ENCODE measurements around the gene FBXW9. TPM values are rescaled to one million over a fixed set of nuclear protein-coding genes. Genes with fewer than 3 reads are reported as not detected.

Gene FBXW9
- total and polyA plus RNA-seq, 2 of the 13 experiments (the other 11 are each of a cell fraction or from before 2014, with no cell fraction given) = 5.7 to 6.1 TPM

DNA sequence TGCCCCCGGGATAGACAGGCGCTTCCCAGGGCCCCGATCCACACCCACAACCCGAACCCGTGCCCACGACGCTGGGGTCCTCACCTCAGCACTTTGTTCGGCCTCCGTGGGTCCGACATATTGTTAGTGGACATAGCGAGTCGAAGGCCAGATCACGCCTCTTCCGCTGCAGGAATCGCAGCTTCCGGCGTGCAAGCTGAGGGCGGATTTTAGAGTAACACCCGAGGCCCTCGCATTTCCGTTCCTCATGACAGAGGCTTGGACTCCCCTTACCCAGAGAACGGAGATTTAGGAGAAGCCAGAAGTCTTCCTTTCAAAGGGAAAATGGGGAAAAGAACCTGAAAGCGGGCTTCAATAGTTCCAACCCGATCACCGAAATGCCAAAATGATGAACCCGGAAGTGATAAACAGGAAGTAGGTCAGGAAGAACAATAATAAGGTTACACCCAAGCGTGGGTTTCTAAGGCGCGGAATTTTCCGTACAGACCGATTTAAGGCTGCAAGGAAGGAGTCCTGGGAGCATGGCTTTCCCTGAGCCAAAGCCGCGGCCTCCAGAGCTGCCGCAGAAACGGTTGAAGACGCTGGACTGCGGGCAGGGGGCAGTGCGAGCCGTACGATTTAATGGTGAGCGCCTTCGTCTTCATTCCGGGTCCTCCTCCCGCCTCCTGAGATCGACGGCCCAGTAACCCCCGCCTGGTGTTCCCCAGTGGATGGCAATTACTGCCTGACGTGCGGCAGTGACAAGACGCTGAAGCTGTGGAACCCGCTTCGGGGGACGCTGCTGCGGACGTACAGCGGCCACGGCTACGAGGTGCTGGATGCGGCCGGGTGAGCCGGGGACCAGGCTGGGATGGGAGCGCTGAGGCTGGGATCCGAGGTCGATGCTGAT is 26.9 kb downstream of the FBXW9 start (continued):
- TF ChIP-seq, protein P1, sequence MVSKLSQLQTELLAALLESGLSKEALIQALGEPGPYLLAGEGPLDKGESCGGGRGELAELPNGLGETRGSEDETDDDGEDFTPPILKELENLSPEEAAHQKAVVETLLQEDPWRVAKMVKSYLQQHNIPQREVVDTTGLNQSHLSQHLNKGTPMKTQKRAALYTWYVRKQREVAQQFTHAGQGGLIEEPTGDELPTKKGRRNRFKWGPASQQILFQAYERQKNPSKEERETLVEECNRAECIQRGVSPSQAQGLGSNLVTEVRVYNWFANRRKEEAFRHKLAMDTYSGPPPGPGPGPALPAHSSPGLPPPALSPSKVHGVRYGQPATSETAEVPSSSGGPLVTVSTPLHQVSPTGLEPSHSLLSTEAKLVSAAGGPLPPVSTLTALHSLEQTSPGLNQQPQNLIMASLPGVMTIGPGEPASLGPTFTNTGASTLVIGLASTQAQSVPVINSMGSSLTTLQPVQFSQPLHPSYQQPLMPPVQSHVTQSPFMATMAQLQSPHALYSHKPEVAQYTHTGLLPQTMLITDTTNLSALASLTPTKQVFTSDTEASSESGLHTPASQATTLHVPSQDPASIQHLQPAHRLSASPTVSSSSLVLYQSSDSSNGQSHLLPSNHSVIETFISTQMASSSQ (IDR thresholded peaks at IDR 0.05; ENCODE audit: low read depth) = 0 out of 2 replicates have a peak, but pooled peaks have one; percentile 21
- TF ChIP-seq, protein P1 (CRISPR knock-in tag; IDR thresholded peaks at IDR 0.05; ENCODE audit: borderline replicate concordance) = no peak; the same call in 1 of the 2 replicates
- TF ChIP-seq ZNF335 (CRISPR knock-in tag; IDR thresholded peaks at IDR 0.05) (no peak), CHD2 (IDR thresholded peaks at IDR 0.05; ENCODE audit: low read depth, low read length) (no peak), ZBTB8A (CRISPR knock-in tag; IDR thresholded peaks at IDR 0.05; ENCODE audit: borderline replicate concordance, low read depth) (no peak), RBFOX2 (IDR thresholded peaks at IDR 0.05; ENCODE audit: low read depth, low read length) (peak; percentile 69), SP4 (CRISPR knock-in tag; IDR thresholded peaks at IDR 0.05) (peak; percentile 80), ISX (CRISPR knock-in tag; conservative IDR thresholded peaks at IDR 0.05) (no peak), POLR2G (IDR thresholded peaks at IDR 0.05; ENCODE audit: low read depth, low read length) (peak; percentile 85), GATAD2A (CRISPR knock-in tag; IDR thresholded peaks at IDR 0.05) (peak; percentile 13; the same call in 1 of the 2 replicates), ZSCAN12 (CRISPR knock-in tag; IDR thresholded peaks at IDR 0.05) (no peak), ZNF564 (CRISPR knock-in tag; IDR thresholded peaks at IDR 0.05) (0 out of 2 replicates have a peak, but pooled peaks have one; percentile 27), NONO (IDR thresholded peaks at IDR 0.05) (no peak), NONO (CRISPR knock-in tag; conservative IDR thresholded peaks at IDR 0.05) (peak; percentile 74), NBN (conservative IDR thresholded peaks at IDR 0.05) (no peak), TARDBP (CRISPR knock-in tag; IDR thresholded peaks at IDR 0.05) (peak; percentile 80; the same call in 1 of the 2 replicates), ZNF337 (CRISPR knock-in tag; IDR thresholded peaks at IDR 0.05; ENCODE audit: borderline replicate concordance, low read depth) (0 out of 2 replicates have a peak, but pooled peaks have one; percentile 44), ZSCAN21 (CRISPR knock-in tag; IDR thresholded peaks at IDR 0.05; ENCODE audit: borderline replicate concordance) (peak; percentile 36; the same call in 1 of the 2 replicates), ZFX (CRISPR knock-in tag; IDR thresholded peaks at IDR 0.05; ENCODE audit: low read depth) (peak; percentile 97)
- TF ChIP-seq, protein P2, sequence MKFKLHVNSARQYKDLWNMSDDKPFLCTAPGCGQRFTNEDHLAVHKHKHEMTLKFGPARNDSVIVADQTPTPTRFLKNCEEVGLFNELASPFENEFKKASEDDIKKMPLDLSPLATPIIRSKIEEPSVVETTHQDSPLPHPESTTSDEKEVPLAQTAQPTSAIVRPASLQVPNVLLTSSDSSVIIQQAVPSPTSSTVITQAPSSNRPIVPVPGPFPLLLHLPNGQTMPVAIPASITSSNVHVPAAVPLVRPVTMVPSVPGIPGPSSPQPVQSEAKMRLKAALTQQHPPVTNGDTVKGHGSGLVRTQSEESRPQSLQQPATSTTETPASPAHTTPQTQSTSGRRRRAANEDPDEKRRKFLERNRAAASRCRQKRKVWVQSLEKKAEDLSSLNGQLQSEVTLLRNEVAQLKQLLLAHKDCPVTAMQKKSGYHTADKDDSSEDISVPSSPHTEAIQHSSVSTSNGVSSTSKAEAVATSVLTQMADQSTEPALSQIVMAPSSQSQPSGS (CRISPR knock-in tag; IDR thresholded peaks at IDR 0.05) = 0 out of 2 replicates have a peak, but pooled peaks have one; percentile 29
- TF ChIP-seq, protein P3, sequence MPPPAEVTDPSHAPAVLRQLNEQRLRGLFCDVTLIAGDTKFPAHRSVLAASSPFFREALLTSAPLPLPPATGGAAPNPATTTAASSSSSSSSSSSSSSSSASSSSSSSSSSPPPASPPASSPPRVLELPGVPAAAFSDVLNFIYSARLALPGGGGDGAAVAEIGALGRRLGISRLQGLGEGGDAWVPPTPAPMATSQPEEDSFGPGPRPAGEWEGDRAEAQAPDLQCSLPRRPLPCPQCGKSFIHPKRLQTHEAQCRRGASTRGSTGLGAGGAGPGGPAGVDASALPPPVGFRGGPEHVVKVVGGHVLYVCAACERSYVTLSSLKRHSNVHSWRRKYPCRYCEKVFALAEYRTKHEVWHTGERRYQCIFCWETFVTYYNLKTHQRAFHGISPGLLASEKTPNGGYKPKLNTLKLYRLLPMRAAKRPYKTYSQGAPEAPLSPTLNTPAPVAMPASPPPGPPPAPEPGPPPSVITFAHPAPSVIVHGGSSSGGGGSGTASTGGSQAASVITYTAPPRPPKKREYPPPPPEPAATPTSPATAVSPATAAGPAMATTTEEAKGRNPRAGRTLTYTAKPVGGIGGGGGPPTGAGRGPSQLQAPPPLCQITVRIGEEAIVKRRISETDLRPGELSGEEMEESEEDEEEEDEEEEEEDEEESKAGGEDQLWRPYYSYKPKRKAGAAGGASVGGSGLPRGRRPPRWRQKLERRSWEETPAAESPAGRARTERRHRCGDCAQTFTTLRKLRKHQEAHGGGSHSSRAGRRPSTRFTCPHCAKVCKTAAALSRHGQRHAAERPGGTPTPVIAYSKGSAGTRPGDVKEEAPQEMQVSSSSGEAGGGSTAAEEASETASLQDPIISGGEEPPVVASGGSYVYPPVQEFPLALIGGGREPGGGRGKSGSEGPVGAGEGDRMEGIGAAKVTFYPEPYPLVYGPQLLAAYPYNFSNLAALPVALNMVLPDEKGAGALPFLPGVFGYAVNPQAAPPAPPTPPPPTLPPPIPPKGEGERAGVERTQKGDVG (CRISPR knock-in tag; IDR thresholded peaks at IDR 0.05; ENCODE audit: borderline replicate concordance) = peak; percentile 4
